ENCODE measurements around the gene BMAL1. TPM values are rescaled to one million over a fixed set of nuclear protein-coding genes. Genes with fewer than 3 reads are reported as not detected.
A peak's percentile ranks its signal among the peaks of the same experiment; 100 is the strongest.

BMAL1 gene
- total RNA-seq, result 18.8 TPM

DNA sequence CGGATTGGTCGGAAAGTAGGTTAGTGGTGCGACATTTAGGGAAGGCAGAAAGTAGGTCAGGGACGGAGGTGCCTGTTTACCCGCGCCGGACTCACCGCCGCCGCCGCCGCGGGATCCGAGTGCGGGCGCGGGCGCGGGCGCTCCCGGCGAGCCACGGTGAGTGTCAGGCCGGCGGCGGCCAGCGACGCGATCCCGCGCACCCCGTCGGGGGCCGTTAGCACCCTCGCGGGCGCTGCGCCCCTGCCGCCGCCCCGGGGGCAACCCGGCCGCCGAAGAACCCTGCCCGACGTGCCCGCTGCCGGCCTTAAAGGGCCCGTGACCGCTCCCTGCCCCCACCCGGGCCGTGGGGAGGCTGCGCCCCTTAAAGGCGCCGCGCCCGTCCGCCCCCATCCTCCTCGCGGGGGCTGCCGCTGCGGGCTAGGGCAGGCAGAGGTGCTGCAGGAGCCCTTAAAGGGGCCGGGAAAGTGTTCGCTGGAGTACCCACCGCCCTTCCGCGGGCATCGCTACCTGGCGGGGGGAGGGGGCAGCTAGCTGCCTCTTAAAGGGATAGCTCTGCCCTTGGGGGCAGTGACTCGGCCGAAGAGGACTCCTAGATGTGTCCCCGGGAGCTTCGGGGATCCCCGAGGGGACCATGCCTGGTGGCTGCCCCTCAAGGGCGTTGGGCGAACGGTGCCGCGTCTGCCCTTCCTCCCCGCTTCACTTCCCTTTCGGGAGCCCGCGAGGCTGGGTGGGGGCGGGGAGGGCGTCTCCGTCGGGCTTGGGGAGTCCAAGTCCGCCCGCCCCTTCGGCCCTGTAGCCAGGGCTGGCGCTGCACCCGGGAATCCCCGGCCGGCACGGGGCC lies at the start of gene BMAL1:
Gene BMAL1 (plus strand): TSS at position 23 of the 841 bp plus-strand sequence. CDS start 76,519 bp downstream, outside the sequence.
- Histone ChIP-seq H3K9ac (ENCODE audit: low read depth in 1 of 3, low read length in 3 of 3) (peak within 1 kb of the TSS; percentile 85 to 92 (median 91)), H3K4me1 (ENCODE audit: control insufficient read depth in 3 of 3, insufficient read depth in 3 of 3, low read length in 3 of 3) (peaks cover 30 to 52% (median 35%) of the 10 kb centered on the region in 3 donors), H3K27me3 (ENCODE audit: control insufficient read depth in 3 of 3, insufficient read depth in 3 of 3, low read length in 3 of 3) (no peaks in the 10 kb centered on the region), H3K9me3 (ENCODE audit: control insufficient read depth in 3 of 3, low read length in 3 of 3) (no peaks in the 10 kb centered on the region), H3K27ac (ENCODE audit: low read depth, low read length) (peak within 1 kb of the TSS; percentile 92), H3K36me3 (ENCODE audit: control insufficient read depth in 3 of 3, insufficient read depth in 3 of 3, low read length in 3 of 3) (no peaks in the 10 kb centered on the region), H3K4me3 (ENCODE audit: low read length in 3 of 3) (peak within 1 kb of the TSS; percentile 89 to 95 (median 92))

DNA sequence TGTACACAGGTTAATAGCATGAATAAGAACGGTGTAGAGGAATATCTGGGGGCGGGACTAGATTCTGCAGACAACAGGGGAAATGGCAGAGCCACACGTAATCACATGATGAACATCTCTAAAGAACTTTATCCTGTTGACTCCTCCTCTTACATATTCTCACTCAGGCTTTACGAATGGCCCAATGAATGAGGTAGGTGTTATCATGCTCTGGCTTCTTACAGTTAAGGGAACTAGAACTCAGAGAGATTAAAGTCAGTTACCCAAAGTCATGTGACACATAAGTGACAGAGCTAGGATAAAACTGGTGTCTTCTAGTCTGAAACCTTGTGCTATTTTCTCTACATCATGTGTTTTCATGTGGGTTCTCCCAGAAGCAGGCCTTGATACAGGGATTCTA lies 49.0 kb upstream of the BMAL1 start:
- no peak overlapping the region for H3K27ac ChIP-seq (ENCODE audit: low read depth, low read length)
- H3K36me3 ChIP-seq (ENCODE audit: control insufficient read depth in 3 of 3, insufficient read depth in 3 of 3, low read length in 3 of 3), result no peaks in the 10 kb centered on the region
- H3K9ac ChIP-seq (ENCODE audit: low read depth in 1 of 3, low read length in 3 of 3), result no peak overlapping the region
- no peak overlapping the region for H3K4me3 ChIP-seq (ENCODE audit: low read length in 3 of 3)
- peaks cover 0 to 9% (median 3%) of the 10 kb centered on the region in 3 donors for H3K4me1 ChIP-seq (ENCODE audit: control insufficient read depth in 3 of 3, insufficient read depth in 3 of 3, low read length in 3 of 3)
- peaks cover 0 to 3% (median 0%) of the 10 kb centered on the region in 3 donors for H3K27me3 ChIP-seq (ENCODE audit: control insufficient read depth in 3 of 3, insufficient read depth in 3 of 3, low read length in 3 of 3)
- H3K9me3 ChIP-seq (ENCODE audit: control insufficient read depth in 3 of 3, low read length in 3 of 3), result no peaks in the 10 kb centered on the region

DNA sequence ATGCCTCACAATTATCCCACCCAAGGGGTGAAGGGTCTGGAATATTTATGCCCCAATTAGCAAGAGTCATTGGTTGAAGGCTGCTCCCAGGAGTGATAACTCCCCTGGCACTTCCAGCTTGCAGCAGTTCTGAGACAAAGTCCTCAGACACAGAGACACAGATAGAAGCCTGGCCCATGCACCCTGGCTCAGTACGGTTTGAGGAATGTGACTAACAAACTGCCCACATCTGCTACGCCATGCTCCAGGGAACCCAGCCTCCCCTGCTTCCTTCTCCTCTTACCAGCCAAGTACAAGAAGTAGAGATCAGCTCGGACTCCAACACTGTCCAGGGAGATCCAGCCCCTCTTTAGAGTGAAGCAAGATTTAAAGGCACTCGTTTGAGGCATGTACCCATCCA lies 48.5 kb upstream of the BMAL1 start:
- no peak overlapping the region for H3K27ac ChIP-seq (ENCODE audit: low read depth, low read length)
- peaks cover 0 to 9% (median 3%) of the 10 kb centered on the region in 3 donors for H3K4me1 ChIP-seq (ENCODE audit: control insufficient read depth in 3 of 3, insufficient read depth in 3 of 3, low read length in 3 of 3)
- no peak overlapping the region for H3K9ac ChIP-seq (ENCODE audit: low read depth in 1 of 3, low read length in 3 of 3)
- no peaks in the 10 kb centered on the region for H3K9me3 ChIP-seq (ENCODE audit: control insufficient read depth in 3 of 3, low read length in 3 of 3)
- H3K36me3 ChIP-seq (ENCODE audit: control insufficient read depth in 3 of 3, insufficient read depth in 3 of 3, low read length in 3 of 3), result no peaks in the 10 kb centered on the region
- no peak overlapping the region for H3K4me3 ChIP-seq (ENCODE audit: low read length in 3 of 3)
- peaks cover 0 to 3% (median 0%) of the 10 kb centered on the region in 3 donors for H3K27me3 ChIP-seq (ENCODE audit: control insufficient read depth in 3 of 3, insufficient read depth in 3 of 3, low read length in 3 of 3)

DNA sequence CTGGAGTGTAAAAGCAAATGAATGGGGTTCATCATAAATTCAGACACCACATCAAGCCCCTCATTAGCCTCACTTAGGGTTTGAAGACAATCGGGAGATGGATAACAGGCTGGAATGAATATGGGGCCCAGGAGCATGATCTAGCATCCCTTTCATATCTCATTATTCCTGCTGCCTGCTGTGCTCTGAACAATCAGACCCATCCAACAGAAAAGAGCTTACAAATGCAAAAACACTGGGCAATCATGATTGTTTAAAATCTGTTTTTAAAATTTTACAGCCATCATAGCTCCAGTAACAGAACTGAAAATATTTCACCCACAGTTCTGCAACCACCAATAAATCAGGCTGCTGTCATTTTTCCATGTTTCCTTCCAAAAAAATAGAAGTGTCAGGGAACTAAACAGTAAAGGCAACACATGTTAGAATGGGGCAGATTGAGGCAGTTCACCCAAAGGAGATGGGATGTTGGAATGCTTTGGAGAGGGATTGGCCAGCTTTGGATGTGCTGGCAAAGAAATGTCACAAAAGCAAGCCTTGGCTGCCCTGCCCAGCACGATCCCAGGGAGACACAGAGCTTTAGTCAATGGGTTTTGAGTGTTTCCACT lies 47.8 kb upstream of the BMAL1 start:
- Histone ChIP-seq H3K9ac (ENCODE audit: low read depth in 1 of 3, low read length in 3 of 3) (no peak overlapping the region), H3K9me3 (ENCODE audit: control insufficient read depth in 3 of 3, low read length in 3 of 3) (no peaks in the 10 kb centered on the region), H3K27ac (ENCODE audit: low read depth, low read length) (no peak overlapping the region), H3K4me1 (ENCODE audit: control insufficient read depth in 3 of 3, insufficient read depth in 3 of 3, low read length in 3 of 3) (peaks cover 0 to 9% (median 3%) of the 10 kb centered on the region in 3 donors), H3K27me3 (ENCODE audit: control insufficient read depth in 3 of 3, insufficient read depth in 3 of 3, low read length in 3 of 3) (peaks cover 0 to 3% (median 0%) of the 10 kb centered on the region in 3 donors), H3K36me3 (ENCODE audit: control insufficient read depth in 3 of 3, insufficient read depth in 3 of 3, low read length in 3 of 3) (no peaks in the 10 kb centered on the region), H3K4me3 (ENCODE audit: low read length in 3 of 3) (no peak overlapping the region)

DNA sequence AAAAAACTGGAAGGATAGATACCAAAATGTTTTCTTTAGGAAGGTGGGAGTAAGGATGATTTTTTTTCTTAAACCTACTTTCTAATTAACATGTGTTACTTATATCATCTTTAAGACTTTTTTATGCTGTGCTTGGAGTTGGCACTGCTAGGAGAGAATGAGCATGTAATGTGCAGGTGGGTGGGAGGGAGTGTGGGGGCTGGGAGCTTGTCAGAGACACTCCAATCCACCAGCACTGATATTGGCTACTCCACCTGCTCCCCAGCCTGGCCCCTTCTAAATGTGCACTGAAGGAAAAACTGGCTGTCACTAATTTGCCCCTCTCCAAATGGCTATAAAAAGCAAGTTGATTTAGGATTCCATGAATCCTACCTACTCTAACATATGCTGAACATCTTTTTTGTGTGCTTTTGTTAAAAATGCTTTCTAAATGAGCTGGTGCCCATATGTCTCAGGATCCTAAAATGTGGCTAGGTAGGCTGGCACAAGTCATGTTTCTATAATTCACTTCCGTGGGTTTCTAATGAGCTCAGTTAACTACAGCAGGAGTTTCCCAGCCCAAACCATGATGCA lies 44.3 kb upstream of the BMAL1 start:
- H3K9me3 ChIP-seq (ENCODE audit: control insufficient read depth in 3 of 3, low read length in 3 of 3), result no peaks in the 10 kb centered on the region
- no peak overlapping the region for H3K4me3 ChIP-seq (ENCODE audit: low read length in 3 of 3)
- H3K27me3 ChIP-seq (ENCODE audit: control insufficient read depth in 3 of 3, insufficient read depth in 3 of 3, low read length in 3 of 3), result no peaks in the 10 kb centered on the region
- H3K4me1 ChIP-seq (ENCODE audit: control insufficient read depth in 3 of 3, insufficient read depth in 3 of 3, low read length in 3 of 3), result peaks cover 0 to 9% (median 3%) of the 10 kb centered on the region in 3 donors
- no peak overlapping the region for H3K27ac ChIP-seq (ENCODE audit: low read depth, low read length)
- H3K36me3 ChIP-seq (ENCODE audit: control insufficient read depth in 3 of 3, insufficient read depth in 3 of 3, low read length in 3 of 3), result no peaks in the 10 kb centered on the region
- no peak overlapping the region for H3K9ac ChIP-seq (ENCODE audit: low read depth in 1 of 3, low read length in 3 of 3)

DNA sequence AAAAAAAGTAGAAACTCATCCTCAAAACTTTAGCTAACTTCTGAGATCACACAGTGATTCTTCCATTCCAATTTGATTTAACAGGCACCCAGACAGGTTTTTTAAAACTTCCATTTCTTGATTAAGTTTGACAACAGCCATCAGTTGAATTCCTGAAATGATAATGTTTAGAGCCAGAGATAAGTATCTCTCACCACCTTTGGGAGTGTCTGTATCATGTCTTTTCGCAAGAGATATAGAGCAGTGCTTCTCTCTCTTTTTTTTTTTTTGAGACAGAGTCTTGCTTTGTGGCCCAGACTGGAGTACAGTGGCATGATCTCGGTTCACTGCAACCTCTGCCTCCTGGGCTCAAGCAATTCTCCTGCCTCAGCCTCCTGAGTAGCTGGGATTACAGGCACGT lies 41.7 kb upstream of the BMAL1 start:
- no peaks in the 10 kb centered on the region for H3K36me3 ChIP-seq (ENCODE audit: control insufficient read depth in 3 of 3, insufficient read depth in 3 of 3, low read length in 3 of 3)
- no peaks in the 10 kb centered on the region for H3K4me1 ChIP-seq (ENCODE audit: control insufficient read depth in 3 of 3, insufficient read depth in 3 of 3, low read length in 3 of 3)
- H3K4me3 ChIP-seq (ENCODE audit: low read length in 3 of 3), result no peak overlapping the region
- no peaks in the 10 kb centered on the region for H3K27me3 ChIP-seq (ENCODE audit: control insufficient read depth in 3 of 3, insufficient read depth in 3 of 3, low read length in 3 of 3)
- no peak overlapping the region for H3K9ac ChIP-seq (ENCODE audit: low read depth in 1 of 3, low read length in 3 of 3)
- no peaks in the 10 kb centered on the region for H3K9me3 ChIP-seq (ENCODE audit: control insufficient read depth in 3 of 3, low read length in 3 of 3)
- no peak overlapping the region for H3K27ac ChIP-seq (ENCODE audit: low read depth, low read length)

DNA sequence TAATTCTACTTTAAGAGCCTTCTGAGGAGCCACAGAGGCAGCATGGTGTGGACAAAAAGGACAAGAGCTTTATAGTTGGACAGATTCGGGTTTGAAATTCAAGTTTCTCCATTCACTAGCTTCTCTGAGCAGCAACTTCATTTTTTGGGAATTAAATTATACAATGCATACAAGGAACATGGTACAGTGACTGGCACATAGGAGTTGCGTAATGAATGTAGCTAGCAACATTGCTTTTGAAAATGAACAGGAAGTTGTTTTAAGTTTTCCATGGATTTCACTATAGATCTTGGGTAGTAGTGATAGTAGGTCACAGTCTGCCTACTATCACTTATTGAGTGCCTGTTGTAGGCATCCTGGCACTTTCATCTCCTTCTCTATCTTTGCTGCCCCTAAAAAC lies 41.0 kb upstream of the BMAL1 start:
- H3K4me3 ChIP-seq (ENCODE audit: low read length in 3 of 3), result no peak overlapping the region
- H3K36me3 ChIP-seq (ENCODE audit: control insufficient read depth in 3 of 3, insufficient read depth in 3 of 3, low read length in 3 of 3), result no peaks in the 10 kb centered on the region
- H3K27ac ChIP-seq (ENCODE audit: low read depth, low read length), result no peak overlapping the region
- H3K4me1 ChIP-seq (ENCODE audit: control insufficient read depth in 3 of 3, insufficient read depth in 3 of 3, low read length in 3 of 3), result no peaks in the 10 kb centered on the region
- H3K9me3 ChIP-seq (ENCODE audit: control insufficient read depth in 3 of 3, low read length in 3 of 3), result no peaks in the 10 kb centered on the region
- no peaks in the 10 kb centered on the region for H3K27me3 ChIP-seq (ENCODE audit: control insufficient read depth in 3 of 3, insufficient read depth in 3 of 3, low read length in 3 of 3)
- no peak overlapping the region for H3K9ac ChIP-seq (ENCODE audit: low read depth in 1 of 3, low read length in 3 of 3)

DNA sequence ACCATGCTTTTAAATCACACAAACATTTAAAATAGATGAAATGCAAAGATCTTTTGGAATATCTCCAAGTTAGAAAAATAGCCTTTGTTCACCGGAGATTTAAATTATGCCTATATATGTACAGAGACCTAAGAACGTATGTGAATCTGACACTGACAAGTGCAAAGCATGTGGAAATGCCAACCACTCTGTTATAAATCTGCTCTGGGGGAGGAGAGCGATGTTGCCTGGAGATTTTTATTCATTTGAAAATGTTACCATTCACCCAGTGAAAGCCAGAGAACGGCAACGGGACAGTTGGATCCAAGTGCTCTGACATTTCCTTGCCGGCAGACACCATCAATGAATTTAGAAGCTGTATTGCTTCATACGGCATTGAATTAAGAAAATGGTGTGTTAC lies 39.8 kb upstream of the BMAL1 start:
- no peak overlapping the region for H3K9ac ChIP-seq (ENCODE audit: low read depth in 1 of 3, low read length in 3 of 3)
- H3K36me3 ChIP-seq (ENCODE audit: control insufficient read depth in 3 of 3, insufficient read depth in 3 of 3, low read length in 3 of 3), result no peaks in the 10 kb centered on the region
- no peaks in the 10 kb centered on the region for H3K4me1 ChIP-seq (ENCODE audit: control insufficient read depth in 3 of 3, insufficient read depth in 3 of 3, low read length in 3 of 3)
- no peaks in the 10 kb centered on the region for H3K27me3 ChIP-seq (ENCODE audit: control insufficient read depth in 3 of 3, insufficient read depth in 3 of 3, low read length in 3 of 3)
- no peak overlapping the region for H3K27ac ChIP-seq (ENCODE audit: low read depth, low read length)
- no peaks in the 10 kb centered on the region for H3K9me3 ChIP-seq (ENCODE audit: control insufficient read depth in 3 of 3, low read length in 3 of 3)
- H3K4me3 ChIP-seq (ENCODE audit: low read length in 3 of 3), result no peak overlapping the region

DNA sequence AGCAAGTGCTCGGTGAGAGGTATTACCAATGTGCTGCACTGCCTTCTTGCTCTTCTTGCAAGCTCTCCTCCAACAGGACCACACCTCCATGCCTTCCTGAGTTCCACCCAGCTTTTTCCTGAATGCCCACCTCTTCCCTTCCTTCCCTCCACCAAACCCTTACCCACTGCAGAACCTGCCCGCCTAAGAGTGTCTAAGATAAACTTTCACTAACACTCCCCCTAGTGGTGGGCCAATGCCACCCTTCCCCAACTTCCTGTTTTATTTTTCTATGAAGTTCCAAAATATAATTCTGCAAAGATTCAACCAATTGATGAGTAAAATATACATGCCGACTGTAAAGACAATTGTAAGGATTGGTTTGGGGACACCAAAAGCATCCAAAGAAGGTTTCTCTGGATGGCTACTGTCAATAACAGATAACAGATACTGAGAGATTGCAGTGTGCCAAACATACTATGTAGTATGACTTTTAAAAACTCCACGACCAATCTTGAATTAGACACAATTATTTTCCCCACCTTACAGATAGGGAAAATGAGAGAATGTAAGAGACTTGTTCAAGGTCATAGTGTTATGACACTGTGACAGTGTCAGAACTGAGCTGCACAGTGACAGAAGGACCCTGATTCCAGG lies 38.6 kb upstream of the BMAL1 start:
- Histone ChIP-seq H3K27me3 (ENCODE audit: control insufficient read depth in 3 of 3, insufficient read depth in 3 of 3, low read length in 3 of 3) (no peaks in the 10 kb centered on the region), H3K9ac (ENCODE audit: low read depth in 1 of 3, low read length in 3 of 3) (no peak overlapping the region), H3K27ac (ENCODE audit: low read depth, low read length) (no peak overlapping the region), H3K4me3 (ENCODE audit: low read length in 3 of 3) (no peak overlapping the region), H3K4me1 (ENCODE audit: control insufficient read depth in 3 of 3, insufficient read depth in 3 of 3, low read length in 3 of 3) (no peaks in the 10 kb centered on the region), H3K9me3 (ENCODE audit: control insufficient read depth in 3 of 3, low read length in 3 of 3) (no peaks in the 10 kb centered on the region), H3K36me3 (ENCODE audit: control insufficient read depth in 3 of 3, insufficient read depth in 3 of 3, low read length in 3 of 3) (no peaks in the 10 kb centered on the region)

Measured in skeletal muscle tissue (tissue), 4 donors.